Suppressor macrophage treated with lipopolysaccharide for 1 hour (primary cell): ENCODE measurements around the gene CCDC9.
"Not testable (repeated sequence)": the region's sequence is repeated elsewhere in the genome, so short reads cannot be mapped to it uniquely, and the experiment has no call there.

Experiments
- DNase-seq, 3 donors: peaks; one replicate each; pipeline ENCODE4 v3.0.0-alpha.2; 2020 to 2022

CCDC9 gene

GRCh38 chr19:47261946-47262793 is 5.8 kb downstream of the CCDC9 start:
- peak; percentile 45 to 58 (median 51) for DNase-seq

- no peak for DNase-seq
These were observed 8.3 kb downstream of the CCDC9 start for GRCh38 chr19:47264629-47265028.

GRCh38 chr19:47266401-47266941 is 10.1 kb downstream of the CCDC9 start:
- no peak for DNase-seq

GRCh38 chr19:47267350-47267759 is 11.0 kb downstream of the CCDC9 start:
- DNase-seq = no peak

- no peak for DNase-seq
These were observed 11.7 kb downstream of the CCDC9 start for GRCh38 chr19:47268028-47268427.

GRCh38 chr19:47269596-47269995 is 13.3 kb downstream of the CCDC9 start:
- no peak for DNase-seq

GRCh38 chr19:47270408-47270807 is 14.1 kb downstream of the CCDC9 start:
- DNase-seq = no peak

- DNase-seq = no peak
These were observed 15.6 kb downstream of the CCDC9 start for GRCh38 chr19:47271949-47272348.

- peak in 1 of 3 donors; percentile 20 for DNase-seq
These were observed 16.4 kb downstream of the CCDC9 start for GRCh38 chr19:47272448-47273312.

GRCh38 chr19:47273313-47274070 is 17.2 kb downstream of the CCDC9 start:
- peak; percentile 92 to 96 (median 93) for DNase-seq

GRCh38 chr19:47274071-47274890 is 18.0 kb downstream of the CCDC9 start, which contains the start of gene INAFM1:
Gene INAFM1 (plus strand): TSS chr19:47274885. CDS start chr19:47274920, 35 bp downstream.
- peak; percentile 95 to 100 (median 99) for DNase-seq

GRCh38 chr19:47274891-47275761 is 18.8 kb downstream of the CCDC9 start:
- no peak for DNase-seq

GRCh38 chr19:47275791-47276461 is 19.6 kb downstream of the CCDC9 start:
- DNase-seq = no peak

GRCh38 chr19:47276513-47276912 is 20.2 kb downstream of the CCDC9 start:
- DNase-seq = not testable (repeated sequence)

- peak; percentile 49 to 61 (median 56) for DNase-seq
These were observed 24.0 kb downstream of the CCDC9 start for GRCh38 chr19:47280183-47280797.

- no peak for DNase-seq
These were observed 27.2 kb downstream of the CCDC9 start for GRCh38 chr19:47283405-47284059.

- peak; percentile 71 to 85 (median 81) for DNase-seq
These were observed 28.1 kb downstream of the CCDC9 start for GRCh38 chr19:47284324-47284899.

- peak; percentile 90 to 96 (median 94) for DNase-seq
These were observed 39.7 kb downstream of the CCDC9 start for GRCh38 chr19:47296036-47296435.
